Liver (tissue), 9 donors: ENCODE measurements around the gene IFT43. TPM values are rescaled to one million over a fixed set of nuclear protein-coding genes. Genes with fewer than 3 reads are reported as not detected.

Experiments used
- DNase-seq: peaks from one replicate; pipeline ENCODE4 v3.0.0-alpha.2; 2017; ENCODE audit warnings: low spot score
- H3K27ac ChIP-seq, 2 donors: one replicate each; pipeline ENCODE4 v1.7.0; 2013; ENCODE audit warnings: inconsistent platforms in 2 of 2, low read length in 2 of 2, control low read depth in 1 of 2, low read depth in 1 of 2, mild to moderate bottlenecking in 1 of 2
- H3K27me3 ChIP-seq, 4 donors: one replicate each; pipeline versions ENCODE4 v1.6.1 to v1.7.0; 2013; ENCODE audit warnings: low read length in 3 of 4, inconsistent platforms in 1 of 4, mild to moderate bottlenecking in 1 of 4, moderate library complexity in 1 of 4; ENCODE audit not compliant: control insufficient read depth in 4 of 4, insufficient read depth in 4 of 4
- H3K36me3 ChIP-seq, 4 donors: one replicate each; pipeline versions ENCODE4 v1.6.1 to v1.7.0; 2013; ENCODE audit warnings: low read length in 3 of 4, mild to moderate bottlenecking in 3 of 4, low read depth in 1 of 4, moderate library complexity in 1 of 4; ENCODE audit not compliant: control insufficient read depth in 4 of 4, insufficient read depth in 3 of 4
- H3K4me1 ChIP-seq, 4 donors: one replicate each; pipeline versions ENCODE4 v1.6.1 to v1.7.0; 2013; ENCODE audit warnings: low read length in 3 of 4, mild to moderate bottlenecking in 3 of 4, moderate library complexity in 1 of 4; ENCODE audit not compliant: control insufficient read depth in 4 of 4, insufficient read depth in 4 of 4
- H3K4me3 ChIP-seq, 3 donors: one replicate each; pipeline versions ENCODE4 v1.6.1 to v1.7.0; 2013; ENCODE audit warnings: low read length in 3 of 3, control low read depth in 1 of 3, low read depth in 1 of 3, mild to moderate bottlenecking in 1 of 3
- H3K9ac ChIP-seq, 2 donors: one replicate each; pipeline ENCODE4 v1.7.0; 2013; ENCODE audit warnings: low read length in 2 of 2, mild to moderate bottlenecking in 2 of 2, moderate library complexity in 2 of 2, control low read depth in 1 of 2, low read depth in 1 of 2
- H3K9me3 ChIP-seq, 4 donors: one replicate each; pipeline versions ENCODE4 v1.6.1 to v1.7.0; 2013; ENCODE audit warnings: low read length in 3 of 4; ENCODE audit not compliant: control insufficient read depth in 4 of 4
- ATF3 ChIP-seq: IDR thresholded peaks from 2 replicates; pipeline ENCODE4 v1.6.1; 2016; ENCODE audit warnings: antibody characterized with exemption
- CTCF ChIP-seq: fragments of 150-350 bp; IDR thresholded peaks from 2 replicates; pipeline ENCODE4 v1.5.1; 2017; ENCODE audit warnings: improper control_type of control experiment, low read depth, low read length; ENCODE audit not compliant: missing input control
- EGR1 ChIP-seq, 2 donors: IDR thresholded peaks; 2 replicates each; pipeline ENCODE4 v1.6.1; 2016 to 2018; ENCODE audit warnings: antibody characterized with exemption in 2 of 2, low read depth in 2 of 2
- FOXA1 ChIP-seq: IDR thresholded peaks from 2 replicates; pipeline ENCODE4 v1.6.1; 2016; ENCODE audit warnings: antibody characterized with exemption
- FOXA2 ChIP-seq: IDR thresholded peaks from 2 replicates; pipeline ENCODE4 v1.6.1; 2016; ENCODE audit warnings: antibody characterized with exemption
- GABPA ChIP-seq, 2 donors: IDR thresholded peaks in 1 of 2; conservative IDR thresholded peaks in 1 of 2; 2 replicates each; pipeline ENCODE4 v1.6.1; 2016; ENCODE audit warnings: antibody characterized with exemption in 2 of 2, mild to moderate bottlenecking in 1 of 2, moderate library complexity in 1 of 2
- HNF4A ChIP-seq, 2 donors: conservative IDR thresholded peaks; 2 replicates each; pipeline ENCODE4 v1.6.1; 2016; ENCODE audit warnings: antibody characterized with exemption in 2 of 2, mild to moderate bottlenecking in 2 of 2
- JUND ChIP-seq, 2 donors: IDR thresholded peaks; 2 replicates each; pipeline ENCODE4 v1.6.1; 2016; ENCODE audit warnings: antibody characterized with exemption in 2 of 2
- NR2F2 ChIP-seq: IDR thresholded peaks from 2 replicates; pipeline ENCODE4 v1.6.1; 2016; ENCODE audit warnings: antibody characterized with exemption
- REST ChIP-seq: IDR thresholded peaks from 2 replicates; pipeline ENCODE4 v1.6.1; 2016; ENCODE audit warnings: antibody characterized with exemption, mild to moderate bottlenecking
- RXRA ChIP-seq, 2 donors: IDR thresholded peaks; 2 replicates each; pipeline ENCODE4 v1.6.1; 2017 to 2018; ENCODE audit warnings: antibody characterized with exemption in 2 of 2, mild to moderate bottlenecking in 1 of 2
- SP1 ChIP-seq: IDR thresholded peaks from 2 replicates; pipeline ENCODE4 v1.6.1; 2018; ENCODE audit warnings: antibody characterized with exemption, mild to moderate bottlenecking
- YY1 ChIP-seq: IDR thresholded peaks from 2 replicates; pipeline ENCODE4 v1.6.1; 2016; ENCODE audit warnings: antibody characterized with exemption, mild to moderate bottlenecking
- WGBS: extraction: QIAGEN DNeasy Blood & Tissue Kit; methylation state at CpG from one replicate; pipeline ENCODE4 v1.1.7; 2013; 5-methylcytosine and 5-hydroxymethylcytosine counted together
- polyA plus RNA-seq, 2 donors: library from polyadenylated mRNA; stranded (reverse) in 1 of 2; unstranded in 1 of 2; fragments of 200-250 nt in 1 of 2; fragments of >200 nt in 1 of 2; fragmentation: Nextera tagmentation in 1 of 2; extraction: Ambion mirVana in 1 of 2; gene quantifications; one replicate each; pipeline versions ENCODE4 v1.2.1 to v1.2.3, GENCODE V29; 2013 to 2015
- total RNA-seq, 2 donors: library from RNA; depleted of rRNA; stranded (reverse); fragments of >200 nt; gene quantifications; one replicate each; pipeline ENCODE4 v1.2.3, GENCODE V29; 2014
- TF ChIP-seq, protein P1 (sequence below): IDR thresholded peaks from 2 replicates; pipeline ENCODE4 v1.6.1; 2016; ENCODE audit warnings: antibody characterized with exemption
- TF ChIP-seq, protein P2 (sequence below): IDR thresholded peaks from 2 replicates; pipeline ENCODE4 v1.6.1; 2016; ENCODE audit warnings: antibody characterized with exemption
- donor health status: healthy.
- donor health status: healthy.
- donor health status: healthy.
- donor health status: healthy.
- donor health status: healthy.

The IFT43 gene
- total and polyA plus RNA-seq, 4 donors, result 7.8 to 33.6 (median 19.3) TPM

- WGBS, result 95% methylated on average over 3 of the region's 3 CpGs
- H3K4me3 ChIP-seq, result no peak overlapping the region
- H3K27me3 ChIP-seq, result no peaks in the 10 kb centered on the region
- no peak overlapping the region for H3K27ac ChIP-seq
- no peak overlapping the region for H3K9ac ChIP-seq
- no peaks in the 10 kb centered on the region for H3K4me1 ChIP-seq
- TF ChIP-seq FOXA1, result no peak
- TF ChIP-seq, protein P1, sequence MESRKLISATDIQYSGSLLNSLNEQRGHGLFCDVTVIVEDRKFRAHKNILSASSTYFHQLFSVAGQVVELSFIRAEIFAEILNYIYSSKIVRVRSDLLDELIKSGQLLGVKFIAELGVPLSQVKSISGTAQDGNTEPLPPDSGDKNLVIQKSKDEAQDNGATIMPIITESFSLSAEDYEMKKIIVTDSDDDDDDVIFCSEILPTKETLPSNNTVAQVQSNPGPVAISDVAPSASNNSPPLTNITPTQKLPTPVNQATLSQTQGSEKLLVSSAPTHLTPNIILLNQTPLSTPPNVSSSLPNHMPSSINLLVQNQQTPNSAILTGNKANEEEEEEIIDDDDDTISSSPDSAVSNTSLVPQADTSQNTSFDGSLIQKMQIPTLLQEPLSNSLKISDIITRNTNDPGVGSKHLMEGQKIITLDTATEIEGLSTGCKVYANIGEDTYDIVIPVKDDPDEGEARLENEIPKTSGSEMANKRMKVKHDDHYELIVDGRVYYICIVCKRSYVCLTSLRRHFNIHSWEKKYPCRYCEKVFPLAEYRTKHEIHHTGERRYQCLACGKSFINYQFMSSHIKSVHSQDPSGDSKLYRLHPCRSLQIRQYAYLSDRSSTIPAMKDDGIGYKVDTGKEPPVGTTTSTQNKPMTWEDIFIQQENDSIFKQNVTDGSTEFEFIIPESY, result no peak
- H3K36me3 ChIP-seq, result peaks cover 0 to 11% (median 3%) of the 10 kb centered on the region in 4 donors
- DNase-seq, result no peak
- H3K9me3 ChIP-seq, result no peaks in the 10 kb centered on the region
Observed at GRCh38 chr14:76040704-76041103, 55.1 kb downstream of the IFT43 start.

DNA sequence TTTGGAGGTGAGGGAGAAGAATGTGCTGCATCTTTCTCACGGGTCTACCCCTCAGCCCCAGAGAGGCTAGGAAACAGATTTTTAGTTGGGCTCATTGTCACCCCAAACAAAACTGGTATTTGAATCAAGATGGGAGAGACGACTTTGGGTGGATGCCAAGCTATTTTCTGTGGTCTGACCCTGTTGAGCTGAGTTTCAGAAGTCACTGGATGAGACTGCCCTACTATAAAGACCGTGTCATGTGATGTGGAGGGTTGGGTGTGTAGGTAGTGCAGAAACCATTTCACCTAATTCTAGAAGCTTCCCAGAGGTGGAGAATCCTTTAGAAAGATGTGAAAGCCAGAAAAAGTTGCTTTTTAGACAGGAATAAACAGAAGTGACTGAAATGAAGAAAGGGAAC lies 60.2 kb downstream of the IFT43 start:
- TF ChIP-seq, protein P2, sequence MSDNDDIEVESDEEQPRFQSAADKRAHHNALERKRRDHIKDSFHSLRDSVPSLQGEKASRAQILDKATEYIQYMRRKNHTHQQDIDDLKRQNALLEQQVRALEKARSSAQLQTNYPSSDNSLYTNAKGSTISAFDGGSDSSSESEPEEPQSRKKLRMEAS, result no peak
- no peak for TF ChIP-seq ATF3
- no peak for TF ChIP-seq NR2F2
- no peak for TF ChIP-seq CTCF
- Histone ChIP-seq H3K36me3 (peaks cover 0 to 7% (median 3%) of the 10 kb centered on the region in 4 donors), H3K27me3 (no peaks in the 10 kb centered on the region), H3K27ac (no peak overlapping the region), H3K9me3 (no peaks in the 10 kb centered on the region), H3K9ac (no peak overlapping the region), H3K4me1 (no peaks in the 10 kb centered on the region), H3K4me3 (no peak overlapping the region)
- no peak for DNase-seq
- 87% methylated on average over 3 of the region's 3 CpGs for WGBS

DNA sequence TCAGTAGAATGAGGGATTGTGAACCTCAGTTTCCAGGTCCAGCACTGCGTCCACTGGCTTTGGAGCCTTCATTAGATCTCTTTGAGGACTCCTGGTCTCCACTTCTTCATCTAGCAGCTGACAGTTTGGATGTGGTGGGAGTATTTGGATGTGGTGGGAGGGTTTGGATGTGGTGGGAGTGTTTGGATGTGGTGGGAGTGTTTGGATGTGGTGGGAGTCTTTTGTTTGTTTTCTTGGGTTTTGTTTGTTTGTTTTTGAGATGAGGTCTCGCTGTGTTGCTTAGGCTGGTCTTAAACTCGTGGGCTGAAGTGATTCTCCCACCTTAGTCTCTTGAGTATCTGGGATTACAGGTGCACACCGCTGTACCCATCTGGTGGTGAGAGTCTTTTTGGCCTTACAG lies 64.7 kb downstream of the IFT43 start:
- no peak overlapping the region for H3K9ac ChIP-seq
- H3K4me3 ChIP-seq, result no peak overlapping the region
- no peaks in the 10 kb centered on the region for H3K27me3 ChIP-seq
- DNase-seq, result no peak
- H3K4me1 ChIP-seq, result no peaks in the 10 kb centered on the region
- H3K27ac ChIP-seq, result no peak overlapping the region
- no peaks in the 10 kb centered on the region for H3K9me3 ChIP-seq
- no peaks in the 10 kb centered on the region for H3K36me3 ChIP-seq
- WGBS, result 91% methylated on average over 4 of the region's 4 CpGs
- no peak for TF ChIP-seq HNF4A (conservative IDR thresholded peaks at IDR 0.05)
- TF ChIP-seq RXRA (IDR thresholded peaks at IDR 0.05), result no peak
- no peak for TF ChIP-seq JUND (IDR thresholded peaks at IDR 0.05)
- TF ChIP-seq REST, result no peak
- TF ChIP-seq ATF3, result no peak
- TF ChIP-seq, protein P2, result no peak
- no peak for TF ChIP-seq SP1
- TF ChIP-seq NR2F2, result no peak
- no peak for TF ChIP-seq CTCF
- TF ChIP-seq EGR1 (IDR thresholded peaks at IDR 0.05; ENCODE audit: low read depth in 2 of 2), result no peak
- TF ChIP-seq GABPA (IDR thresholded peaks at IDR 0.05 in 1 of 2, conservative IDR thresholded peaks at IDR 0.05 in 1 of 2), result no peak
- no peak for TF ChIP-seq FOXA2
- TF ChIP-seq YY1, result no peak
